ENCODE data around the gene CPAMD8. TPM values are rescaled to one million over a fixed set of nuclear protein-coding genes. Genes with fewer than 3 reads are reported as not detected.
"Not testable (repeated sequence)": the region's sequence is repeated elsewhere in the genome, so short reads cannot be mapped to it uniquely, and the experiment has no call there.

CPAMD8 gene
- total RNA-seq, 2 donors from 2014 or later = 134 to 216 TPM

- intact Hi-C loops (cut with DNase I) = no loop called here
- H3K4me3 ChIP-seq = peak overlapping the region; percentile 35 to 50
- no peaks in the 10 kb centered on the region for H3K9me3 ChIP-seq
- H3K27ac ChIP-seq = peak overlapping the region in 1 of 2 donors; percentile 51
- no peaks in the 10 kb centered on the region for H3K36me3 ChIP-seq
- peak; percentile 24 for DNase-seq (ENCODE audit: low spot score)
- H3K4me1 ChIP-seq (replicated peaks) = no peaks in the 10 kb centered on the region
- WGBS = 68% methylated on average over 6 of the region's 6 CpGs
- no peaks in the 10 kb centered on the region for H3K27me3 ChIP-seq (replicated peaks; ENCODE audit: insufficient read depth)
- TF ChIP-seq POLR2AphosphoS5 (IDR thresholded peaks at IDR 0.05) (no peak), POLR2A (IDR thresholded peaks at IDR 0.05) (no peak), CTCF (IDR thresholded peaks at IDR 0.05) (no peak)
Measured at GRCh38 chr19:17025361-17025760, 1.2 kb downstream of the CPAMD8 start.

DNA sequence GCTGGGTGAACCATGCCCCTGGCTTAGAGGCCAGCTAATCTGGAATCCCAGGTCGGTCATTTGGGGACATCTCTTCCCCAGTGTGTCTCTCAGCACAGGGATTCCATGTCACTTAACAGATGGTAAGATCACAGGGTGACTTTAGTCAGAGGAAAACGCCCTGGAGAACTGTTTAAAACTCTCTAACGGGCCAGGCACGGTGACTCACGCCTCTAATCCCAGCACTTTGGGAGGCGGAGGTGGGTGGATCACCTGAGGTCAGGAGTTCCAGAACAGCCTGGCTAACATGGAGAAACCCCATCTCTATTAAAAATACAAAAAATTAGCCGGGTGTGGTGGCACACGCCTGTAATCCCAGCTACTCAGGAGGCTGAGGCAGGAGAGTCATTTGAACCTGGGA, 1.7 kb downstream of the CPAMD8 start:
- H3K4me1 ChIP-seq (replicated peaks); H3K4me3 ChIP-seq; intact Hi-C loops (cut with DNase I); H3K36me3 ChIP-seq; DNase-seq (ENCODE audit: low spot score); H3K9me3 ChIP-seq; H3K27ac ChIP-seq; H3K27me3 ChIP-seq (replicated peaks; ENCODE audit: insufficient read depth): not testable (repeated sequence)
- WGBS = 92% methylated on average over 8 of the region's 8 CpGs

DNA sequence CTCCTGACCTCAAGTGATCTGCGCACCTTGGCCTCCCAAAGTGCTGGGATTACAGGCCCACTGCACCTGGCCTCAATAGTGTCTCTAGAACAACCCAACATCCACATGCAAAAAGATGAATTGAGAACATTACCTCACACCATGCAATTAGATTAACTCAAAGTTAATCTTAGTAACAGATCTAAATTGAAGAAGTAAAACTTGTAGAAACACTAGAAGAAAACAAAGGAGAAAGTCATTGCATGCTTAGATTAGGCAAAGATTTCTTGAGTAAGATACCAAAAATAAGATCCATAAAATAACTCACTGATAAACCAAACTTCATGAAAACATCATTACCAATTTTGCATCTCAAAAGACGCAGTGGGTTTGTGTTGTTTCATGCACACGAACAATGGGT, 2.8 kb downstream of the CPAMD8 start:
- no peak for TF ChIP-seq POLR2AphosphoS5 (IDR thresholded peaks at IDR 0.05)
- TF ChIP-seq POLR2A (IDR thresholded peaks at IDR 0.05) = no peak
- TF ChIP-seq CTCF (IDR thresholded peaks at IDR 0.05) = no peak
- intact Hi-C loops (cut with DNase I) = no loop called here
- H3K4me3 ChIP-seq = no peak overlapping the region
- 98% methylated on average over 3 of the region's 3 CpGs for WGBS
- no peaks in the 10 kb centered on the region for H3K36me3 ChIP-seq
- H3K27ac ChIP-seq = no peak overlapping the region
- no peaks in the 10 kb centered on the region for H3K4me1 ChIP-seq (replicated peaks)
- DNase-seq (ENCODE audit: low spot score) = no peak
- H3K27me3 ChIP-seq (replicated peaks; ENCODE audit: insufficient read depth) = no peaks in the 10 kb centered on the region
- no peaks in the 10 kb centered on the region for H3K9me3 ChIP-seq

DNA sequence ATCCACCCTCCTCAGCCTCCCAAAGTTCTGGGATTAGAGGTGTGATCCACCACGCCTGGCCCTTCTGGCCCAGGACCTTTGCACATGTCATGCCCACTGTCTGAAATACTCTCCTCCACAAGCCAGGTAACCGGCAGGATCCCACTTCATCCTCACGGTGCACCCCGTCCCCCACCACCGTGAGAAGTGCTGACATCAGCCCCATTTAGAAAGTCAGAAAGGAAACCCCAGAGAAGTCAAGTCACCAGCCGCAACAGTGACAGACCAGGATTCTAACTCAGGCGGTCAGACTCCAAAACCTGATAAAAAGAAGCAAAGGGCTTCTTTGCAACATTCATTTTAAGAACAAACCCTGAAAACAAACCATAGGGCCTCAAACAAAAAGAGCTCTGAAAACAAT, 3.9 kb downstream of the CPAMD8 start:
- DNase-seq (ENCODE audit: low spot score) = no peak
- Histone ChIP-seq H3K27ac (no peak overlapping the region), H3K27me3 (replicated peaks; ENCODE audit: insufficient read depth) (no peaks in the 10 kb centered on the region), H3K36me3 (no peaks in the 10 kb centered on the region), H3K4me1 (replicated peaks) (no peaks in the 10 kb centered on the region), H3K4me3 (no peak overlapping the region), H3K9me3 (no peaks in the 10 kb centered on the region)
- WGBS = 96% methylated on average over 7 of the region's 7 CpGs
- TF ChIP-seq POLR2AphosphoS5 (IDR thresholded peaks at IDR 0.05) = no peak
- no peak for TF ChIP-seq POLR2A (IDR thresholded peaks at IDR 0.05)
- no peak for TF ChIP-seq CTCF (IDR thresholded peaks at IDR 0.05)
- intact Hi-C loops (cut with DNase I) = no loop called here

- TF ChIP-seq POLR2AphosphoS5 (IDR thresholded peaks at IDR 0.05) = peak; percentile 49
- no peak for TF ChIP-seq CTCF (IDR thresholded peaks at IDR 0.05)
- TF ChIP-seq POLR2A (IDR thresholded peaks at IDR 0.05) = no peak
- Histone ChIP-seq H3K4me1 (replicated peaks) (no peaks in the 10 kb centered on the region), H3K36me3 (no peaks in the 10 kb centered on the region), H3K9me3 (no peaks in the 10 kb centered on the region), H3K4me3 (no peak overlapping the region), H3K27ac (no peak overlapping the region), H3K27me3 (replicated peaks; ENCODE audit: insufficient read depth) (no peaks in the 10 kb centered on the region)
- intact Hi-C loops (cut with DNase I) = no loop called here
- peak; percentile 41 for DNase-seq (ENCODE audit: low spot score)
- WGBS = 88% methylated on average over 12 of the region's 12 CpGs
Measured at GRCh38 chr19:17021793-17022590, 4.6 kb downstream of the CPAMD8 start.
